PC-3 (cell line): ENCODE data around the gene TECPR2. TPM values are rescaled to one million over a fixed set of nuclear protein-coding genes. Genes with fewer than 3 reads are reported as not detected.

ENCODE experiments used
- ATAC-seq: fragments of 200-7000 bp; cut with Tn5 transposase; 2 replicates; pipeline ENCODE4 v1.9.1; 2020; ENCODE audit warnings: mild to moderate bottlenecking, moderate library complexity
- BruUV-seq: library from RNA; stranded (reverse); fragments of 400-500 nt; replicated peaks from 2 replicates; lab custom pipeline; 2021; lab: Mats Ljungman, UMichigan
- CTCF ChIA-PET: fragments of 300-600 bp; sonication (Branson Sonifier 250); formaldehyde crosslinking; loops from one replicate; lab custom pipeline; 2022; ENCODE audit warnings: antibody characterized with exemption; lab: Charles Lee
- POLR2A ChIA-PET: fragments of 300-600 bp; sonication (Branson Sonifier 250); formaldehyde crosslinking; loops from one replicate; lab custom pipeline; 2022; ENCODE audit warnings: antibody characterized with exemption; ENCODE audit not compliant: unreplicated experiment; lab: Charles Lee
- DNase-seq: peaks from one replicate; pipeline ENCODE4 v3.0.0-alpha.2; 2015
- H2AFZ ChIP-seq: fragments of 300-600 bp; sonication (generic); 2 replicates; pipeline ENCODE4 v1.6.0; 2016; ENCODE audit warnings: antibody characterized with exemption, low read length
- H3F3A ChIP-seq: fragments of 300-600 bp; sonication (generic); one replicate; pipeline ENCODE4 v1.6.0; 2017; ENCODE audit warnings: antibody characterized with exemption, low read length, control low read depth, mild to moderate bottlenecking; ENCODE audit not compliant: unreplicated experiment
- H3K27ac ChIP-seq: fragments of 300-600 bp; sonication (generic); 2 replicates; pipeline ENCODE4 v1.5.1; 2016; ENCODE audit warnings: mild to moderate bottlenecking, low read length
- H3K27me3 ChIP-seq: fragments of 300-600 bp; sonication (generic); 2 replicates; pipeline ENCODE4 v1.6.1; 2016; ENCODE audit warnings: low read length, mixed read lengths
- H3K36me3 ChIP-seq: fragments of 300-600 bp; sonication (generic); 2 replicates; pipeline ENCODE4 v1.6.1; 2016; ENCODE audit warnings: low read depth, mixed run types, low read length, mixed read lengths
- H3K4me1 ChIP-seq: fragments of 300-600 bp; sonication (generic); 2 replicates; pipeline ENCODE4 v1.5.1; 2016; ENCODE audit warnings: low read length; ENCODE audit not compliant: insufficient read depth
- H3K4me2 ChIP-seq: fragments of 300-600 bp; sonication (generic); 2 replicates; pipeline ENCODE4 v1.6.0; 2016; ENCODE audit warnings: low read length
- H3K4me3 ChIP-seq: fragments of 300-600 bp; sonication (generic); 2 replicates; pipeline ENCODE4 v1.5.1; 2016; ENCODE audit warnings: mild to moderate bottlenecking, low read length, mixed read lengths
- H3K79me2 ChIP-seq: fragments of 300-600 bp; sonication (generic); 2 replicates; pipeline ENCODE4 v1.6.1; 2017; ENCODE audit warnings: low read length, mixed read lengths
- H3K9ac ChIP-seq: fragments of 300-600 bp; sonication (generic); 2 replicates; pipeline ENCODE4 v1.6.0; 2016; ENCODE audit warnings: mild to moderate bottlenecking, low read length
- H3K9me2 ChIP-seq: fragments of 300-600 bp; sonication (generic); replicated peaks from 2 replicates; pipeline ENCODE4 v1.6.1; 2016; ENCODE audit warnings: mixed run types, low read length, mixed read lengths
- H3K9me3 ChIP-seq: fragments of 300-600 bp; sonication (generic); 2 replicates; pipeline ENCODE4 v1.6.1; 2016; ENCODE audit warnings: low read length, mixed read lengths
- H4K20me1 ChIP-seq: fragments of 300-600 bp; sonication (generic); 2 replicates; pipeline ENCODE4 v1.6.1; 2016; ENCODE audit warnings: low read length, mixed read lengths
- EZH2 ChIP-seq: fragments of 300-600 bp; sonication (generic); IDR thresholded peaks from one replicate; pipeline ENCODE4 v1.6.1; 2017; ENCODE audit warnings: antibody characterized with exemption, mild to moderate bottlenecking, low read length; ENCODE audit not compliant: unreplicated experiment
- EZH2phosphoT487 ChIP-seq: fragments of 300-600 bp; sonication (generic); IDR thresholded peaks from 2 replicates; pipeline ENCODE4 v1.6.1; 2018; ENCODE audit warnings: mild to moderate bottlenecking, antibody characterized with exemption, low read length, borderline replicate concordance
- intact Hi-C: fragments of 100-400 bp; cut with micrococcal nuclease; formaldehyde crosslinking; loops from 2 replicates; pipeline ENCODE4 v1.9.0; 2023
- total RNA-seq: library from RNA; depleted of rRNA; stranded (reverse); fragments of >200 nt; gene quantifications from 2 replicates; pipeline ENCODE4 v1.2.3, GENCODE V29; 2014
- TF ChIP-seq, protein P1 (sequence below): fragments of 300-600 bp; sonication (generic); conservative IDR thresholded peaks from 2 replicates; pipeline ENCODE4 v1.5.1; 2017; ENCODE audit warnings: antibody characterized with exemption, low read depth, mild to moderate bottlenecking, low read length

The TECPR2 gene
- total RNA-seq, 1 experiment from 2014 or later, result 15.7 TPM

GRCh38 chr14:102481371-102481770, 118.6 kb downstream of the TECPR2 start:
- DNase-seq, result no peak
- H3K4me2 ChIP-seq, result peak overlapping the region; percentile 46
- H3K79me2 ChIP-seq, result no peaks in the 10 kb centered on the region
- 0 out of 2 replicates have a peak overlapping the region, but pooled peaks have one; percentile 8 for H3K9ac ChIP-seq
- TF ChIP-seq, protein P1, sequence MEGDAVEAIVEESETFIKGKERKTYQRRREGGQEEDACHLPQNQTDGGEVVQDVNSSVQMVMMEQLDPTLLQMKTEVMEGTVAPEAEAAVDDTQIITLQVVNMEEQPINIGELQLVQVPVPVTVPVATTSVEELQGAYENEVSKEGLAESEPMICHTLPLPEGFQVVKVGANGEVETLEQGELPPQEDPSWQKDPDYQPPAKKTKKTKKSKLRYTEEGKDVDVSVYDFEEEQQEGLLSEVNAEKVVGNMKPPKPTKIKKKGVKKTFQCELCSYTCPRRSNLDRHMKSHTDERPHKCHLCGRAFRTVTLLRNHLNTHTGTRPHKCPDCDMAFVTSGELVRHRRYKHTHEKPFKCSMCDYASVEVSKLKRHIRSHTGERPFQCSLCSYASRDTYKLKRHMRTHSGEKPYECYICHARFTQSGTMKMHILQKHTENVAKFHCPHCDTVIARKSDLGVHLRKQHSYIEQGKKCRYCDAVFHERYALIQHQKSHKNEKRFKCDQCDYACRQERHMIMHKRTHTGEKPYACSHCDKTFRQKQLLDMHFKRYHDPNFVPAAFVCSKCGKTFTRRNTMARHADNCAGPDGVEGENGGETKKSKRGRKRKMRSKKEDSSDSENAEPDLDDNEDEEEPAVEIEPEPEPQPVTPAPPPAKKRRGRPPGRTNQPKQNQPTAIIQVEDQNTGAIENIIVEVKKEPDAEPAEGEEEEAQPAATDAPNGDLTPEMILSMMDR, result no peak
- TF ChIP-seq EZH2 (no peak), EZH2phosphoT487 (no peak)
- ChIA-PET CTCF (interaction anchor here (0.6 to 0.8 kb wide), 3 partner anchors 35 to 1053 kb away, joined by 3 to 4 read pairs (median 4); no protein-coding TSS in a partner anchor), POLR2A (interaction anchor here (0.6 to 0.7 kb wide), 2 partner anchors 22 to 278 kb away, joined by 7 to 8 read pairs; no protein-coding TSS in a partner anchor)
- no peaks in the 10 kb centered on the region for H4K20me1 ChIP-seq
- no peak for ATAC-seq
- peaks cover 13% of the 10 kb centered on the region for H3K4me1 ChIP-seq
- H3K9me3 ChIP-seq, result no peaks in the 10 kb centered on the region
- no peaks in the 10 kb centered on the region for H3K9me2 ChIP-seq
- intact Hi-C loops, result no loop called here
- H3F3A ChIP-seq, result no peaks in the 10 kb centered on the region
- no peak overlapping the region for H3K4me3 ChIP-seq
- no TSS peak for BruUV-seq
- peak overlapping the region; percentile 77 for H3K27ac ChIP-seq
- no peak overlapping the region for H2AFZ ChIP-seq
- H3K27me3 ChIP-seq, result no peaks in the 10 kb centered on the region
- no peaks in the 10 kb centered on the region for H3K36me3 ChIP-seq

DNA sequence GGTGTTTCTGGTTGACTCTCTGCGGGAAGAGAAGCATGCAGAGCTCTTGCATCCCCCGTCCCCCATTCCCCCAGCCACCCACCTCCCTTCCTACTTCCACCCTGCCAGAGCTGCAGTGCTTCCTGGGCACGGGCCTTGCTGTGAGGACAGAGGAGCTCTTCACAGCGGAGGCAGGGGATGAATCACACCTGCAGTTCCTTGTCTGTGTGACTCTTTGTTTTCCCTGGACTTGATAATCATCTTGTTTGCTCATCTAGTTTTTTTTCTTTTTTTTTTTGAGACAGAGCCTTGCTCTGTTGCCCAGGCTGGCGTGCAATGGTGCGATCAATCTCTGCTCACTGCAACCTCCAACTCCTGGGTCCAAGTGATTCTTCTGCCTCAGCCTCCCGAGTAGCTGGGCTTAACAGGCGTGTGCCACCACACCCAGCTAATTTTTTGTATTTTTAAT, 119.1 kb downstream of the TECPR2 start:
- Histone ChIP-seq H3K27ac (peak overlapping the region; percentile 77), H3K4me3 (no peak overlapping the region), H3K9me2 (no peaks in the 10 kb centered on the region), H3K79me2 (no peaks in the 10 kb centered on the region), H3K36me3 (no peaks in the 10 kb centered on the region), H4K20me1 (no peaks in the 10 kb centered on the region), H3F3A (no peaks in the 10 kb centered on the region), H3K4me1 (peaks cover 13% of the 10 kb centered on the region), H3K27me3 (no peaks in the 10 kb centered on the region), H3K9ac (0 out of 2 replicates have a peak overlapping the region, but pooled peaks have one; percentile 8), H3K4me2 (peak overlapping the region; percentile 46), H2AFZ (no peak overlapping the region), H3K9me3 (no peaks in the 10 kb centered on the region)
- ChIA-PET POLR2A (interaction anchor here (0.5 to 0.7 kb wide), 4 partner anchors 22 to 278 kb away, joined by 7 to 10 read pairs (median 8); no protein-coding TSS in a partner anchor), CTCF (interaction anchor here (0.6 to 0.8 kb wide), 4 partner anchors 34 to 1052 kb away, joined by 3 to 9 read pairs (median 4); no protein-coding TSS in a partner anchor)
- BruUV-seq, result no TSS peak
- ATAC-seq (peak; percentile 99), DNase-seq (peak; percentile 86)
- TF ChIP-seq EZH2phosphoT487, result no peak
- no peak for TF ChIP-seq EZH2
- TF ChIP-seq, protein P1, result no peak
- intact Hi-C loops, result no loop called here

DNA sequence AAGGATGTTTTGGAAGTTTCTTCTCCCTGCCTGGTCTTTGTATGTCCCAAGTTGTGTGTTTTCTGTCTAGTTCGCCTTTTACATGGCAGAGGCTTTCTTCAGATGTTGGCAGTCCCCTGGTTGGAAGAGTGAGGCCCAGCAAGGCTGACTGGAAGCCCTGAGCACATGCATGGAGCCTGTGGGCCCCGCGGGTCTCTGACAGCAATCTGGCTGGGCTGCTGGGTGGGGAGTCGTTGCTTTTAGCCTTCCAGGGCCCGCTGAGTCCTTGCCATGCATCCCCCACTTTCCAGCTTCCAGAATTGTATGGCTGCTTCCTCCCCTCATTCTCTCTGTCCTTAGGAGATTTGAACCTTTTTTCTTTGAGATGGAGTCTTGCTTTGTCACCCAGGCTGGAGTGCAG, 121.6 kb downstream of the TECPR2 start:
- intact Hi-C loops, result no loop called here
- Histone ChIP-seq H3F3A (no peaks in the 10 kb centered on the region), H3K36me3 (no peaks in the 10 kb centered on the region), H3K27me3 (no peaks in the 10 kb centered on the region), H3K4me3 (no peak overlapping the region), H3K9me3 (no peaks in the 10 kb centered on the region), H2AFZ (no peak overlapping the region), H3K79me2 (no peaks in the 10 kb centered on the region), H4K20me1 (no peaks in the 10 kb centered on the region), H3K9me2 (no peaks in the 10 kb centered on the region), H3K4me1 (peaks cover 13% of the 10 kb centered on the region), H3K4me2 (no peak overlapping the region), H3K27ac (no peak overlapping the region), H3K9ac (no peak overlapping the region)
- ATAC-seq (no peak), DNase-seq (no peak)
- ChIA-PET CTCF (no interaction called here), POLR2A (no interaction called here)
- no peak for TF ChIP-seq EZH2phosphoT487
- TF ChIP-seq, protein P1, result no peak
- no peak for TF ChIP-seq EZH2
- BruUV-seq, result no TSS peak
